GM12865 (cell line): ENCODE measurements around the gene CST9.

ENCODE experiments used
- DNase-seq: peaks from one replicate; pipeline ENCODE4 v3.0.0; 2010; ENCODE audit warnings: low read depth
- H3K4me3 ChIP-seq: 2 replicates; pipeline ENCODE4 v1.5.1; 2011; ENCODE audit warnings: mild to moderate bottlenecking, low read depth, low read length, control low read depth
- CTCF ChIP-seq: IDR thresholded peaks from 2 replicates; pipeline ENCODE4 v1.5.1; 2011; ENCODE audit warnings: low read length, control low read depth, low read depth, inconsistent platforms; ENCODE audit not compliant: insufficient read depth; ENCODE audit errors: missing control alignments

Gene CST9

GRCh38 chr20:23651117-23651516, 45.4 kb upstream of the CST9 start:
- no peak for TF ChIP-seq CTCF
- DNase-seq: no peak
- H3K4me3 ChIP-seq: no peak overlapping the region

GRCh38 chr20:23649830-23650417, 44.2 kb upstream of the CST9 start:
- no peak for TF ChIP-seq CTCF
- H3K4me3 ChIP-seq: no peak overlapping the region
- no peak for DNase-seq

GRCh38 chr20:23649242-23649641, 43.5 kb upstream of the CST9 start:
- no peak for TF ChIP-seq CTCF
- no peak overlapping the region for H3K4me3 ChIP-seq
- no peak for DNase-seq

- no peak overlapping the region for H3K4me3 ChIP-seq
- DNase-seq: no peak
- TF ChIP-seq CTCF: no peak
These were observed 41.6 kb upstream of the CST9 start for GRCh38 chr20:23647346-23647745.

GRCh38 chr20:23646106-23646873, 40.6 kb upstream of the CST9 start:
- no peak for DNase-seq
- TF ChIP-seq CTCF: no peak
- H3K4me3 ChIP-seq: no peak overlapping the region

GRCh38 chr20:23645575-23645974, 39.9 kb upstream of the CST9 start:
- H3K4me3 ChIP-seq: no peak overlapping the region
- peak; percentile 49 for DNase-seq
- no peak for TF ChIP-seq CTCF
